Measurements from ENCODE around the gene UBTD2.
"Not testable (repeated sequence)": the region's sequence is repeated elsewhere in the genome, so short reads cannot be mapped to it uniquely, and the experiment has no call there.

GRCh38 chr5:172205984-172206383 lies 77.6 kb downstream of the UBTD2 start:
- TF ChIP-seq CTCF (conservative IDR thresholded peaks at IDR 0.05; ENCODE audit: low read depth, low read length); EZH2 (IDR thresholded peaks at IDR 0.05; ENCODE audit: low read length, unreplicated experiment); EZH2phosphoT487 (IDR thresholded peaks at IDR 0.05; ENCODE audit: borderline replicate concordance, low read length): not testable (repeated sequence)

All from PC-3 (cell line).